CD4-positive, alpha-beta T cell treated with Interleukin-17A for 1 hour (primary cell): ENCODE data around the gene PELI2.

Experiments used
- DNase-seq: peaks from one replicate; pipeline ENCODE4 v3.0.0-alpha.2; 2020

The PELI2 gene

GRCh38 chr14:56208520-56208919 is 90.3 kb downstream of the PELI2 start:
- no peak for DNase-seq

- DNase-seq, result no peak
These were observed 92.4 kb downstream of the PELI2 start for GRCh38 chr14:56210571-56210970.

- DNase-seq, result no peak
These were observed 92.9 kb downstream of the PELI2 start for GRCh38 chr14:56211084-56211483.

GRCh38 chr14:56211844-56212243 is 93.6 kb downstream of the PELI2 start:
- no peak for DNase-seq

GRCh38 chr14:56212521-56212920 is 94.3 kb downstream of the PELI2 start:
- no peak for DNase-seq

GRCh38 chr14:56213306-56213705 is 95.1 kb downstream of the PELI2 start:
- no peak for DNase-seq

- DNase-seq, result no peak
These were observed 97.0 kb downstream of the PELI2 start for GRCh38 chr14:56215180-56215579.

- DNase-seq, result no peak
These were observed 98.6 kb downstream of the PELI2 start for GRCh38 chr14:56216626-56217379.

- DNase-seq, result no peak
These were observed 99.3 kb downstream of the PELI2 start for GRCh38 chr14:56217380-56218045.

GRCh38 chr14:56219666-56220413 is 101.6 kb downstream of the PELI2 start:
- DNase-seq, result no peak

GRCh38 chr14:56221382-56222128 is 103.3 kb downstream of the PELI2 start:
- no peak for DNase-seq

GRCh38 chr14:56224229-56224628 is 106.0 kb downstream of the PELI2 start:
- DNase-seq, result no peak

GRCh38 chr14:56224691-56225681 is 106.8 kb downstream of the PELI2 start:
- no peak for DNase-seq

- DNase-seq, result no peak
These were observed 117.2 kb downstream of the PELI2 start for GRCh38 chr14:56235388-56235787.

GRCh38 chr14:56237398-56237797 is 119.2 kb downstream of the PELI2 start:
- no peak for DNase-seq

- DNase-seq, result no peak
These were observed 123.2 kb downstream of the PELI2 start for GRCh38 chr14:56241461-56241860.

GRCh38 chr14:56243110-56243509 is 124.9 kb downstream of the PELI2 start:
- DNase-seq, result no peak

GRCh38 chr14:56244138-56244789 is 126.1 kb downstream of the PELI2 start:
- DNase-seq, result no peak

GRCh38 chr14:56247495-56248200 is 129.4 kb downstream of the PELI2 start:
- no peak for DNase-seq

GRCh38 chr14:56248442-56248841 is 130.2 kb downstream of the PELI2 start:
- no peak for DNase-seq

- no peak for DNase-seq
These were observed 142.8 kb downstream of the PELI2 start for GRCh38 chr14:56261046-56261445.
